Heart left ventricle (tissue), 16 donors: ENCODE measurements around the gene GOLGA8B. TPM values are rescaled to one million over a fixed set of nuclear protein-coding genes. Genes with fewer than 3 reads are reported as not detected.
"Not testable (repeated sequence)": the region's sequence is repeated elsewhere in the genome, so short reads cannot be mapped to it uniquely, and the experiment has no call there.

Experiments used
- ATAC-seq, 4 donors: fragments of 200-7000 bp; cut with Tn5 transposase; one replicate each; pipeline ENCODE4 v1.9.1; 2020 to 2022; ENCODE audit warnings: moderate library complexity in 4 of 4, mild to moderate bottlenecking in 3 of 4, moderate number of reproducible peaks in 1 of 4
- DNase-seq, 5 donors: peaks; one replicate each; pipeline ENCODE4 v3.0.0-alpha.2; 2020
- H3K27ac ChIP-seq, 12 donors: fragments of 200-600 bp; sonication (generic) in 4 of 12; one replicate each; pipeline versions ENCODE4 v1.5.0 to v1.8.0; 2016 to 2022; ENCODE audit warnings: mild to moderate bottlenecking in 2 of 12
- H3K27me3 ChIP-seq, 9 donors: fragments of 200-600 bp; sonication (generic) in 2 of 9; one replicate each; pipeline versions ENCODE4 v1.5.1 to v1.8.0; 2016 to 2022; ENCODE audit warnings: mild to moderate bottlenecking in 3 of 9
- H3K36me3 ChIP-seq, 9 donors: fragments of 200-600 bp; sonication (generic) in 2 of 9; one replicate each; pipeline versions ENCODE4 v1.5.0 to v1.8.0; 2018 to 2022; ENCODE audit warnings: mild to moderate bottlenecking in 2 of 9
- H3K4me1 ChIP-seq, 12 donors: fragments of 200-600 bp; sonication (generic) in 4 of 12; one replicate each; pipeline versions ENCODE4 v1.5.0 to v1.8.0; 2016 to 2022; ENCODE audit warnings: mild to moderate bottlenecking in 3 of 12
- H3K4me3 ChIP-seq, 12 donors: fragments of 200-600 bp; sonication (generic) in 4 of 12; one replicate each; pipeline versions ENCODE4 v1.5.0 to v1.8.0; 2017 to 2022; ENCODE audit warnings: mild to moderate bottlenecking in 9 of 12, moderate library complexity in 4 of 12
- H3K9me3 ChIP-seq, 12 donors: fragments of 200-600 bp; sonication (generic) in 4 of 12; one replicate each; pipeline versions ENCODE4 v1.5.0 to v1.8.0; 2016 to 2022; ENCODE audit warnings: mild to moderate bottlenecking in 1 of 12
- CTCF ChIP-seq, 12 donors: fragments of 200-600 bp; sonication (generic) in 4 of 12; IDR thresholded peaks; one replicate each; pipeline versions ENCODE4 v1.5.0 to v1.8.0; 2018 to 2022; ENCODE audit warnings: antibody characterized with exemption in 12 of 12, mild to moderate bottlenecking in 5 of 12
- POLR2A ChIP-seq, 2 donors: fragments of 450-650 bp; IDR thresholded peaks; one replicate each; pipeline ENCODE4 v1.6.1; 2017; ENCODE audit warnings: antibody characterized with exemption in 2 of 2, mild to moderate bottlenecking in 2 of 2, moderate library complexity in 2 of 2
- WGBS, 4 donors: extraction: QIAGEN DNeasy Blood & Tissue Kit in 2 of 4; methylation state at CpG; one replicate each; pipeline versions ENCODE4 v1.1.5 to v1.1.7; 2013 to 2018; 5-methylcytosine and 5-hydroxymethylcytosine counted together
- intact Hi-C, 10 donors: fragments of 100-400 bp; cut with DNase I; formaldehyde crosslinking; loops; one replicate each; pipeline versions ENCODE4 v1.11.1 to v1.14.2; 2022
- polyA plus RNA-seq, 2 donors: library from polyadenylated mRNA; stranded (reverse); fragments of 200-250 nt; gene quantifications; one replicate each; pipeline ENCODE4 v1.2.3, GENCODE V29; 2013
- total RNA-seq, 9 donors: library from RNA; depleted of rRNA in 2 of 9; stranded (reverse); fragments of >200 nt in 2 of 9; fragmentation: NEBNext Ultra II Directional in 3 of 9; extraction: Animal tissue kit (Norgen Biotek cat#: 25700) in 3 of 9; gene quantifications; one replicate each; pipeline versions ENCODE4 v1.1.0 to v1.2.4, GENCODE V29; 2016 to 2023
- donor health status: ischemic (EF 13 %, LVEDD 7.1; RV severe dilation, severe dysfunction).
- donor health status: healthy with polysubstance abuse.
- donor health status: DM: no; HTN: yes; CAD: no.
- donor health status: DM: no; HTN: no; CAD: no.
- donor health status: ischemic (EF 25% LVEDD 6.9; RV normal size, moderate dysfunction).
- donor health status: ischemic (EF 25% LVEDD 5.7; RV mildly dilated, moderate dysfunction).
- donor health status: healthy.
- donor health status: DM: yes; HTN: yes; CAD: no.
- donor health status: ischemic (EF 35%, LVEDD 5.7; RV mildly dilated, moderate dysfunction).
- donor health status: nonischemic (EF 11% LVEDD 7.7; RV severe dilation, severe dysfunction).
- donor health status: DM: yes; HTN: yes; CAD: no.
- donor health status: PGD.
- donor health status: ischemic (EF 29% LVEDD 5.4; RV normal size, mild dysfunction).
- donor health status: nonischemic (EF 23%, LVEDD 6.1; RV moderate dilation, normal function).

The GOLGA8B gene
- total and polyA plus RNA-seq, 11 donors, result 3.6 to 39.0 (median 18.4) TPM

- peak in 3 of 4 donors; percentile 53 to 55 (median 53) for ATAC-seq
- Histone ChIP-seq H3K27me3 (peaks cover 0 to 22% (median 0%) of the 10 kb centered on the region in 9 donors), H3K4me3 (peak overlapping the region; percentile 66 to 86 (median 76)), H3K27ac (peak overlapping the region in 10 of 12 donors; percentile 20 to 83 (median 36)), H3K9me3 (no peaks in the 10 kb centered on the region), H3K4me1 (peaks cover 0 to 38% (median 10%) of the 10 kb centered on the region in 12 donors), H3K36me3 (no peaks in the 10 kb centered on the region)
- intact Hi-C loops, result loop anchor here in 5 of 10 donors (10.0 kb wide), 6 partner anchors 58 to 518 kb away; partner anchors contain the start of gene LPCAT4 (in 1 of the 5)
- no peak for TF ChIP-seq CTCF (IDR thresholded peaks at IDR 0.05)
- no peak for TF ChIP-seq POLR2A (IDR thresholded peaks at IDR 0.05)
- DNase-seq, result peak in 1 of 5 donors; percentile 72
- WGBS, 4 donors, result 2 to 5% (median 3%) methylated on average over 33 to 70 of the region's 70 CpGs
These were observed 735 bp downstream of the GOLGA8B start for GRCh38 chr15:34582461-34583371.

GRCh38 chr15:34581687-34582460 is 1.6 kb downstream of the GOLGA8B start:
- Histone ChIP-seq H3K4me1 (peaks cover 0 to 41% (median 10%) of the 10 kb centered on the region in 12 donors), H3K4me3 (peak overlapping the region; percentile 66 to 86 (median 76)), H3K27ac (peak overlapping the region in 5 of 12 donors; percentile 33 to 83 (median 76)), H3K27me3 (peaks cover 0 to 22% (median 0%) of the 10 kb centered on the region in 9 donors)
- not testable (repeated sequence) for H3K9me3 ChIP-seq, DNase-seq, H3K36me3 ChIP-seq, ATAC-seq
- intact Hi-C loops, result loop anchor here in 5 of 10 donors (10.0 kb wide), 6 partner anchors 57 to 517 kb away; partner anchors contain the start of gene LPCAT4 (in 1 of the 5)
- WGBS, 4 donors, result 48 to 60% (median 56%) methylated on average over 8 to 15 of the region's 15 CpGs

- intact Hi-C loops, result loop anchor here in 5 of 10 donors (10.0 kb wide), 6 partner anchors 56 to 516 kb away; partner anchors contain the start of gene LPCAT4 (in 1 of the 5)
- H3K27ac ChIP-seq, result peak overlapping the region in 10 of 12 donors; percentile 27 to 83 (median 74)
- H3K27me3 ChIP-seq, result peaks cover 0 to 22% (median 0%) of the 10 kb centered on the region in 9 donors
- no peak for DNase-seq
- peaks cover 0 to 49% (median 10%) of the 10 kb centered on the region in 12 donors for H3K4me1 ChIP-seq
- H3K4me3 ChIP-seq, result no peak overlapping the region
- no peaks in the 10 kb centered on the region for H3K9me3 ChIP-seq
- no peak for TF ChIP-seq POLR2A (IDR thresholded peaks at IDR 0.05)
- no peak for TF ChIP-seq CTCF (IDR thresholded peaks at IDR 0.05)
- no peak for ATAC-seq
- H3K36me3 ChIP-seq, result no peaks in the 10 kb centered on the region
- 83 to 93% (median 86%) methylated on average over 9 of the region's 9 CpGs for WGBS, 4 donors
These were observed 2.4 kb downstream of the GOLGA8B start for GRCh38 chr15:34581043-34581365.

- not testable (repeated sequence) for H3K9me3 ChIP-seq, H3K4me3 ChIP-seq, H3K36me3 ChIP-seq
- 57 to 71% (median 60%) methylated on average over 9 to 15 of the region's 15 CpGs for WGBS, 4 donors
- H3K27ac ChIP-seq, result peak overlapping the region in 10 of 12 donors; percentile 27 to 83 (median 76)
- peak; percentile 75 to 89 (median 84) for ATAC-seq
- peaks cover 0 to 22% (median 0%) of the 10 kb centered on the region in 9 donors for H3K27me3 ChIP-seq
- intact Hi-C loops, result loop anchor here in 5 of 10 donors (10.0 kb wide), 6 partner anchors 56 to 516 kb away; partner anchors contain the start of gene LPCAT4 (in 1 of the 5)
- peaks cover 0 to 51% (median 10%) of the 10 kb centered on the region in 12 donors for H3K4me1 ChIP-seq
- DNase-seq, result peak; percentile 35 to 74 (median 53)
These were observed 3.0 kb downstream of the GOLGA8B start for GRCh38 chr15:34580251-34581042.
